Panc1 (cell line): ENCODE results near the gene IPO8. TPM values are rescaled to one million over a fixed set of nuclear protein-coding genes. Genes with fewer than 3 reads are reported as not detected.

Experiments
- ATAC-seq: fragments of 200-7000 bp; cut with Tn5 transposase; 2 replicates; pipeline ENCODE4 v1.9.1; 2020; ENCODE audit warnings: mild to moderate bottlenecking, moderate library complexity
- BruUV-seq: library from RNA; stranded (reverse); fragments of 400-500 nt; replicated peaks from 2 replicates; lab custom pipeline; 2021; lab: Mats Ljungman, UMichigan
- CTCF ChIA-PET: fragments of 300-600 bp; sonication (Branson Sonifier 250); formaldehyde crosslinking; loops from one replicate; lab custom pipeline; 2022; ENCODE audit warnings: antibody characterized with exemption; lab: Charles Lee
- POLR2A ChIA-PET: fragments of 300-600 bp; sonication (Branson Sonifier 250); formaldehyde crosslinking; loops from one replicate; lab custom pipeline; 2022; ENCODE audit warnings: antibody characterized with exemption; lab: Charles Lee
- DNase-seq: peaks from one replicate; pipeline ENCODE4 v3.0.0-alpha.2; 2010; ENCODE audit warnings: low read depth, low spot score
- H3K27ac ChIP-seq: 2 replicates; pipeline ENCODE4 v1.5.1; 2011; ENCODE audit warnings: mild to moderate bottlenecking, low read length, inconsistent platforms
- H3K27me3 ChIP-seq: fragments of 200-500 bp; sonication (Bioruptor generic); 2 replicates; pipeline ENCODE4 v1.6.0; 2014; ENCODE audit warnings: low read length, inconsistent platforms; ENCODE audit not compliant: control insufficient read depth, insufficient read depth
- H3K36me3 ChIP-seq: fragments of 200-500 bp; sonication (Bioruptor generic); 2 replicates; pipeline ENCODE4 v1.5.1; 2014; ENCODE audit warnings: inconsistent platforms, mild to moderate bottlenecking, low read length, moderate library complexity; ENCODE audit not compliant: control insufficient read depth, insufficient read depth
- H3K4me1 ChIP-seq: 2 replicates; pipeline ENCODE4 v1.5.1; 2011; ENCODE audit warnings: inconsistent platforms, mild to moderate bottlenecking, low read length, moderate library complexity; ENCODE audit not compliant: control insufficient read depth, insufficient read depth
- H3K4me3 ChIP-seq, 2 experiments: 2 replicates each; pipeline ENCODE4 v1.5.1; 2011 to 2012; ENCODE audit warnings: low read depth in 2 of 2, low read length in 2 of 2, mild to moderate bottlenecking in 2 of 2, inconsistent platforms in 1 of 2, moderate library complexity in 1 of 2
- H3K9me3 ChIP-seq: fragments of 200-500 bp; sonication (Bioruptor generic); 2 replicates; pipeline ENCODE4 v1.5.1; 2014; ENCODE audit warnings: low read depth, mild to moderate bottlenecking, inconsistent platforms, low read length, moderate library complexity; ENCODE audit not compliant: control insufficient read depth, insufficient read depth
- CTCF ChIP-seq: fragments of 450-650 bp; IDR thresholded peaks from 2 replicates; pipeline ENCODE4 v1.5.1; 2017; ENCODE audit warnings: mild to moderate bottlenecking
- POLR2AphosphoS5 ChIP-seq: IDR thresholded peaks from 2 replicates; pipeline ENCODE4 v1.6.1; 2012; ENCODE audit warnings: mild to moderate bottlenecking, low read depth, low read length, moderate library complexity
- REST ChIP-seq, 2 experiments: IDR thresholded peaks; 2 replicates each; pipeline ENCODE4 v1.6.1; 2011 to 2012; ENCODE audit warnings: low read depth in 2 of 2, control low read depth in 1 of 2, low read length in 1 of 2, mild to moderate bottlenecking in 1 of 2, moderate library complexity in 1 of 2; ENCODE audit not compliant: insufficient read depth in 1 of 2
- SIN3A ChIP-seq: IDR thresholded peaks from 2 replicates; pipeline ENCODE4 v1.6.1; 2012; ENCODE audit warnings: low read depth, mild to moderate bottlenecking, low read length, moderate library complexity, borderline replicate concordance; ENCODE audit not compliant: insufficient read depth
- TCF7L2 ChIP-seq: IDR thresholded peaks from 2 replicates; pipeline ENCODE4 v1.6.1; 2011; ENCODE audit warnings: mild to moderate bottlenecking, low read depth, low read length, inconsistent platforms
- in situ Hi-C: cut with HindIII; loops from 2 replicates; pipeline ENCODE4 v1.10.0; 2016; ENCODE audit warnings: low sequenced_read_pairs, low pct_unique_long_range_greater_than_20kb
- intact Hi-C: fragments of 100-400 bp; cut with micrococcal nuclease; formaldehyde crosslinking; loops from one replicate; pipeline ENCODE4 v1.10.0; 2022; ENCODE audit not compliant: unreplicated experiment
- total RNA-seq: library from RNA; stranded (reverse); gene quantifications from one replicate; pipeline ENCODE4 v1.2.1, GENCODE V29; 2021; ENCODE audit not compliant: unreplicated experiment

Gene IPO8
- total RNA-seq, 1 experiment from 2014 or later, result 46.6 TPM

DNA sequence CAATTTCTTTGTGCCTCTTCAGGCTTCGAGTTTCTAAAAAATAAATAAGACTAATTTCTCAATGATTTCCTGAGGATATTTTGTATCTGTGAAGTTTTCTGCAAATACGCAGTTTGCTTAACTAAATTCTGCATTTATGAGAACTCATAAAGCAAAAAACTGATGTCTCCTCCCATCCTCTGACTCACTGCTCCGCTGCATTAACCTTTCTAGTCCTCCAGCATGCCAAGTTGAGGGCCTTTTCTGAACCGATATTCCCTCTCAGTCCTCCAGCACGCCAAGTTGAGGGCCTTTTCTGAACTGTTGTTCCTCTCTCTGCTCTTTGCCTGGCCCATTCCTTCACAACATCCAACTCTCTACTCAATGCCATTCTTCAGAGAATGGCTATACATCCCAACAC is 3.2 kb downstream of the IPO8 start:
- intact Hi-C loops, result no loop called here
- DNase-seq, result no peak
- no peak overlapping the region for H3K27ac ChIP-seq

DNA sequence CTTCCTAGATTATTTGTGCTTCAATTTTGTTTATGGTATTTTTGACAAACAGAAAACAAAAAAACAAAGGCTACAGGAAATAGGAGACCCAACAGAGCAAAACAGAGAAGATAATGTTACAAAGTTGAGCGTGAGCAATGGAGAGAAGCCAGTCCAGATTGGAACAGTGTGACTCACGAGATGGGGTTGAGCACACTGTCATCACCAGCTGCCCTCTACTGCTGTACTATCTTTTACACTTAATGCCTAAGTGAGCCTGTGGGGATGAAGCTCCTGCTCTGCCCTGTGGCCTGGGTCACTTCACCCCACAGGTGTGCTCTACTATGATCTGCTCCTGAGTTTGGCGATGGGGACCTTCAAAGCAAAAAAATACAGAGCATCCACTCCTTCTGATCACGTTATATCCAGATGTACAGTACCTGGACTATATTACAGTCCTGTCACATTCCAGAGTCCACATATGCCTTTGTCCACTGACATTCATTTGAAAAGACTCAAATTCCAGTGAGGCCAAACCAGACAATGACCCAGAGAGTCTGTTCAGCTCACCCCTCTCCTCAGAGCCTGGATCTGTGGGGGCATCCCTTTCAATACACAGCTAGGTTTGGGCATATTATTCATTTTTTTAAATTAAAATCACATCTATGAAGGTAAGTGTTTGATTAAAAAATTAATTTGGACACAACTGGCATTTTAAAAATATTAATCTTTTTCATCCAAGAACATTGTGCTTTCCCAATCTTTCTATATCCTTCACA is 4.4 kb downstream of the IPO8 start:
- Histone ChIP-seq H3K27me3 (no peaks in the 10 kb centered on the region), H3K4me1 (peaks cover 28% of the 10 kb centered on the region), H3K9me3 (no peaks in the 10 kb centered on the region), H3K4me3 (no peak overlapping the region), H3K36me3 (no peaks in the 10 kb centered on the region; the same call in 1 of the 2 replicates), H3K27ac (peak overlapping the region; percentile 46; the same call in 1 of the 2 replicates)
- ChIA-PET CTCF (no interaction called here), POLR2A (no interaction called here)
- BruUV-seq, result no TSS peak
- no peak for ATAC-seq
- TF ChIP-seq CTCF, result no peak
- no peak for TF ChIP-seq REST (IDR thresholded peaks at IDR 0.05; ENCODE audit: insufficient read depth in 1 of 2, low read depth in 2 of 2, low read length in 1 of 2)
- no peak for TF ChIP-seq TCF7L2
- TF ChIP-seq SIN3A, result no peak
- TF ChIP-seq POLR2AphosphoS5, result no peak
- DNase-seq, result no peak
- intact Hi-C loops, result no loop called here
- in situ Hi-C loops, result no loop called here

More for the DNA sequence above, 3.2 kb downstream of the IPO8 start:
- Histone ChIP-seq H3K36me3 (no peaks in the 10 kb centered on the region; the same call in 1 of the 2 replicates), H3K9me3 (no peaks in the 10 kb centered on the region), H3K27me3 (no peaks in the 10 kb centered on the region), H3K4me3 (no peak overlapping the region), H3K4me1 (peaks cover 28% of the 10 kb centered on the region)
- no peak for ATAC-seq
- CTCF ChIA-PET, result no interaction called here
- BruUV-seq, result no TSS peak
- in situ Hi-C loops, result no loop called here
- TF ChIP-seq SIN3A, result no peak
- TF ChIP-seq CTCF, result no peak
- no peak for TF ChIP-seq TCF7L2
- POLR2A ChIA-PET, result no interaction called here
